Breast epithelium (tissue), 4 donors: ENCODE measurements around the gene NR6A1. TPM values are rescaled to one million over a fixed set of nuclear protein-coding genes. Genes with fewer than 3 reads are reported as not detected.

ENCODE experiments used
- DNase-seq, 2 donors: peaks; one replicate each; pipeline ENCODE4 v3.0.0-alpha.2; 2019; ENCODE audit warnings: low spot score in 2 of 2
- H3K27ac ChIP-seq, 2 donors: fragments of 200-600 bp; sonication (generic) in 1 of 2; one replicate each; pipeline ENCODE4 v1.5.1; 2016 to 2019; ENCODE audit warnings: mild to moderate bottlenecking in 1 of 2
- H3K27me3 ChIP-seq, 2 donors: fragments of 200-600 bp; sonication (generic) in 1 of 2; one replicate each; pipeline versions ENCODE4 v1.5.1 to v1.6.0; 2017 to 2019; ENCODE audit warnings: control low read depth in 1 of 2, mild to moderate bottlenecking in 1 of 2
- H3K36me3 ChIP-seq: fragments of 200-600 bp; one replicate; pipeline ENCODE4 v1.5.1; 2019
- H3K4me1 ChIP-seq, 2 donors: fragments of 200-600 bp; sonication (generic); one replicate each; pipeline ENCODE4 v1.5.1; 2016 to 2019; ENCODE audit warnings: control low read depth in 1 of 2
- H3K4me3 ChIP-seq, 3 donors: fragments of 200-600 bp; sonication (generic); 1 replicate in 2 of 3; 2 replicates in 1 of 3; pipeline ENCODE4 v1.5.1; 2016 to 2019; ENCODE audit warnings: mild to moderate bottlenecking in 3 of 3, moderate library complexity in 2 of 3
- H3K9me3 ChIP-seq, 2 donors: fragments of 200-600 bp; sonication (generic) in 1 of 2; one replicate each; pipeline ENCODE4 v1.5.1; 2016 to 2019; ENCODE audit warnings: control low read depth in 1 of 2
- POLR2A ChIP-seq: fragments of 450-650 bp; IDR thresholded peaks from one replicate; pipeline ENCODE4 v1.6.1; 2016; ENCODE audit warnings: antibody characterized with exemption, mild to moderate bottlenecking, moderate library complexity
- POLR2AphosphoS5 ChIP-seq, 3 donors: sonication (generic); formaldehyde crosslinking; IDR thresholded peaks; one replicate each; pipeline ENCODE4 v1.6.1; 2017; ENCODE audit warnings: antibody characterized with exemption in 3 of 3
- intact Hi-C: fragments of 100-400 bp; cut with DNase I; formaldehyde crosslinking; loops from one replicate; pipeline ENCODE4 v1.15.1; 2023; ENCODE audit warnings: low total_unique reads
- total RNA-seq, 3 donors: library from RNA; depleted of rRNA; stranded (reverse); fragments of >200 nt; gene quantifications; one replicate each; pipeline ENCODE4 v1.1.0, GENCODE V29; 2016
- TF ChIP-seq, protein P1 (sequence below), 3 donors: fragments of 450-650 bp; IDR thresholded peaks; one replicate each; pipeline ENCODE4 v1.5.1; 2016 to 2017; ENCODE audit warnings: antibody characterized with exemption in 3 of 3, mild to moderate bottlenecking in 3 of 3, moderate library complexity in 3 of 3

The NR6A1 gene
- total RNA-seq, 3 donors from 2014 or later = 1.3 to 5.3 (median 3.9) TPM

DNA sequence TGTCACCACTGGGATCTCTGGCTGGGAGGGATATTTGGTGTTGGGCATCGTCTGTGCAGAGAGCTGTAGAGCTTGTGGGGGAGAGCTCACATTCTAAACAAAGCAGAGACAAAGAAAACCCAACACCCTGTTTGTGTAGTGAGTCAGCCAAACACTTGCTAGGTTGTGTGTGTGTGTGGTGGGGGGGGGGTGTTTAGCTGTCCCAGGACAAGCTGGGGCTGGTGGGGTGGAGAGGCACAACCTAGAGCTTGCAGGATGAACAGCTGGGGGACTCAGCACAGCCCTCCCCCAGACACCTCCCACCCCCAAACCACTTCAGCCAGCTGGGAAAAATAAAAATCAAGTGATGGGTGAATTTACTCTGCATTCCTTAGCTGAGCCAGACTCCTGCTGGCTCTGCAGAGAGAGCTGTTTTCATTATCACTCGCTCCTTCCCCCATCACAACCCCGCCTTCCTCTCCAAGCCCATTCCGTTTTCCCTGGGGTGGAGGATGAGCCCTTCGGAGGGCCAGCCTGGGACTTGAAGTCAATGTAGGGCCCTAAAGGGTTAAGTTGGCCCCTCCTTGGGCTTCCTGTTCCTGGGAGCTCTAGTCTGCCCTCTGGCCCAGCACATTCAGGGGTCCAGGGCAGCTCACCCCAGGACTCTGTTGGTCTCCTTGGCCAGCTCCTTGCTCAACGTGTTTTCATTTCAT is 8.4 kb upstream of the NR6A1 start:
- peak overlapping the region; percentile 77 to 92 for H3K27ac ChIP-seq
- H3K36me3 ChIP-seq = no peaks in the 10 kb centered on the region
- DNase-seq = peak; percentile 32 to 47
- no peaks in the 10 kb centered on the region for H3K9me3 ChIP-seq
- H3K4me1 ChIP-seq = peaks cover 6 to 15% of the 10 kb centered on the region in 2 donors
- TF ChIP-seq POLR2AphosphoS5 (IDR thresholded peaks at IDR 0.05) (no peak), POLR2A (no peak)
- TF ChIP-seq, protein P1, sequence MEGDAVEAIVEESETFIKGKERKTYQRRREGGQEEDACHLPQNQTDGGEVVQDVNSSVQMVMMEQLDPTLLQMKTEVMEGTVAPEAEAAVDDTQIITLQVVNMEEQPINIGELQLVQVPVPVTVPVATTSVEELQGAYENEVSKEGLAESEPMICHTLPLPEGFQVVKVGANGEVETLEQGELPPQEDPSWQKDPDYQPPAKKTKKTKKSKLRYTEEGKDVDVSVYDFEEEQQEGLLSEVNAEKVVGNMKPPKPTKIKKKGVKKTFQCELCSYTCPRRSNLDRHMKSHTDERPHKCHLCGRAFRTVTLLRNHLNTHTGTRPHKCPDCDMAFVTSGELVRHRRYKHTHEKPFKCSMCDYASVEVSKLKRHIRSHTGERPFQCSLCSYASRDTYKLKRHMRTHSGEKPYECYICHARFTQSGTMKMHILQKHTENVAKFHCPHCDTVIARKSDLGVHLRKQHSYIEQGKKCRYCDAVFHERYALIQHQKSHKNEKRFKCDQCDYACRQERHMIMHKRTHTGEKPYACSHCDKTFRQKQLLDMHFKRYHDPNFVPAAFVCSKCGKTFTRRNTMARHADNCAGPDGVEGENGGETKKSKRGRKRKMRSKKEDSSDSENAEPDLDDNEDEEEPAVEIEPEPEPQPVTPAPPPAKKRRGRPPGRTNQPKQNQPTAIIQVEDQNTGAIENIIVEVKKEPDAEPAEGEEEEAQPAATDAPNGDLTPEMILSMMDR (IDR thresholded peaks at IDR 0.05) = no peak
- no peaks in the 10 kb centered on the region for H3K27me3 ChIP-seq
- intact Hi-C loops = loop anchor here (10.0 kb wide), 1 partner anchor 755 kb away; no protein-coding TSS in a partner anchor
- H3K4me3 ChIP-seq = peak overlapping the region in 2 of 3 donors; percentile 26 to 53

- Histone ChIP-seq H3K36me3 (no peaks in the 10 kb centered on the region), H3K9me3 (no peaks in the 10 kb centered on the region), H3K4me3 (peak overlapping the region in 1 of 3 donors; percentile 53), H3K27me3 (no peaks in the 10 kb centered on the region), H3K4me1 (peaks cover 6 to 15% of the 10 kb centered on the region in 2 donors), H3K27ac (peak overlapping the region; percentile 77 to 92)
- TF ChIP-seq POLR2AphosphoS5 (IDR thresholded peaks at IDR 0.05) (no peak), POLR2A (no peak)
- TF ChIP-seq, protein P1 (IDR thresholded peaks at IDR 0.05) = no peak
- intact Hi-C loops = loop anchor here (10.0 kb wide), 1 partner anchor 756 kb away; no protein-coding TSS in a partner anchor
- no peak for DNase-seq
These were observed 7.7 kb upstream of the NR6A1 start for GRCh38 chr9:124778575-124779367.

- Histone ChIP-seq H3K36me3 (no peaks in the 10 kb centered on the region), H3K27ac (peak within 1 kb of the TSS; percentile 67 to 84), H3K4me1 (peaks cover 6 to 9% of the 10 kb centered on the region in 2 donors), H3K9me3 (no peaks in the 10 kb centered on the region), H3K27me3 (no peaks in the 10 kb centered on the region), H3K4me3 (peak within 1 kb of the TSS; percentile 57 to 88 (median 70))
- DNase-seq = peak in 1 of 2 donors; percentile 51
- intact Hi-C loops = loop anchor here (1.0 to 10.0 kb wide), 2 partner anchors 27 to 758 kb away; no protein-coding TSS in a partner anchor
- TF ChIP-seq POLR2AphosphoS5 (IDR thresholded peaks at IDR 0.05) (no peak), POLR2A (no peak)
- TF ChIP-seq, protein P1 (IDR thresholded peaks at IDR 0.05) = peak in 1 of 3 donors; percentile 31
These were observed 6.0 kb upstream of the NR6A1 start, which contains the start of gene OLFML2A for GRCh38 chr9:124776954-124777648. OLFML2A (plus strand) TSS chr9:124777133; CDS start chr9:124777271, 138 bp downstream.

GRCh38 chr9:124776618-124776953 is 5.5 kb upstream of the NR6A1 start:
- Histone ChIP-seq H3K4me1 (peaks cover 6% of the 10 kb centered on the region in 2 donors), H3K4me3 (peak overlapping the region; percentile 57 to 88 (median 70)), H3K27ac (peak overlapping the region; percentile 67 to 84), H3K9me3 (no peaks in the 10 kb centered on the region), H3K36me3 (no peaks in the 10 kb centered on the region), H3K27me3 (no peaks in the 10 kb centered on the region)
- intact Hi-C loops = loop anchor here (10.0 kb wide), 1 partner anchor 758 kb away; no protein-coding TSS in a partner anchor
- no peak for TF ChIP-seq POLR2A
- TF ChIP-seq, protein P1 (IDR thresholded peaks at IDR 0.05) = no peak
- TF ChIP-seq POLR2AphosphoS5 (IDR thresholded peaks at IDR 0.05) = no peak
- DNase-seq = peak in 1 of 2 donors; percentile 37
